22Rv1 (cell line): ENCODE data around the gene SHQ1.
"Not testable (repeated sequence)": the region's sequence is repeated elsewhere in the genome, so short reads cannot be mapped to it uniquely, and the experiment has no call there.

ENCODE experiments used
- ZFX ChIP-seq: fragments of 450-650 bp; IDR thresholded peaks from 2 replicates; pipeline ENCODE4 v1.6.1; 2017; ENCODE audit warnings: antibody characterized with exemption, borderline replicate concordance
- TF ChIP-seq, protein P1 (sequence below): fragments of 450-650 bp; IDR thresholded peaks from 2 replicates; pipeline ENCODE4 v1.5.1; 2017; ENCODE audit warnings: mild to moderate bottlenecking

DNA sequence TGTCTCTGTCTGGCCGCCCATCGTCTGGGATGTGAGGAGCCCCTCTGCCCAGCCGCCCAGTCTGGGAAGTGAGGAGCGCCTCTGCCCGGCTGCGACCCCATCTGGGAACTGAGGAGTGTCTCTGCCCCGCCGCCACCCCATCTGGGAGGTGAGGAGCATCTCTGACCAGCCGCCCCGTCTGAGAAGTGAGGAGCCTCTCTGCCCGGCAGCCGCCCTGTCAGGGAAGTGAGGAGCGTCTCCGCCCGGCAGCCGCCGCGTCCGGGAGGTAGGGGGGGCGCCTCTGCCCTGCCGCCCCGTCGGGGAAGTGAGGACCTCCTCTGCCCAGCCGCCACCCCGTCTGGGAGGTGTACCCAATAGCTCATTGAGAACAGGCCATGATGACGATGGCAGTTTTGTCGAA is 60.0 kb downstream of the SHQ1 start:
- TF ChIP-seq, protein P1, sequence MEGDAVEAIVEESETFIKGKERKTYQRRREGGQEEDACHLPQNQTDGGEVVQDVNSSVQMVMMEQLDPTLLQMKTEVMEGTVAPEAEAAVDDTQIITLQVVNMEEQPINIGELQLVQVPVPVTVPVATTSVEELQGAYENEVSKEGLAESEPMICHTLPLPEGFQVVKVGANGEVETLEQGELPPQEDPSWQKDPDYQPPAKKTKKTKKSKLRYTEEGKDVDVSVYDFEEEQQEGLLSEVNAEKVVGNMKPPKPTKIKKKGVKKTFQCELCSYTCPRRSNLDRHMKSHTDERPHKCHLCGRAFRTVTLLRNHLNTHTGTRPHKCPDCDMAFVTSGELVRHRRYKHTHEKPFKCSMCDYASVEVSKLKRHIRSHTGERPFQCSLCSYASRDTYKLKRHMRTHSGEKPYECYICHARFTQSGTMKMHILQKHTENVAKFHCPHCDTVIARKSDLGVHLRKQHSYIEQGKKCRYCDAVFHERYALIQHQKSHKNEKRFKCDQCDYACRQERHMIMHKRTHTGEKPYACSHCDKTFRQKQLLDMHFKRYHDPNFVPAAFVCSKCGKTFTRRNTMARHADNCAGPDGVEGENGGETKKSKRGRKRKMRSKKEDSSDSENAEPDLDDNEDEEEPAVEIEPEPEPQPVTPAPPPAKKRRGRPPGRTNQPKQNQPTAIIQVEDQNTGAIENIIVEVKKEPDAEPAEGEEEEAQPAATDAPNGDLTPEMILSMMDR = not testable (repeated sequence)
- not testable (repeated sequence) for TF ChIP-seq ZFX
